ENCODE results near the gene PCDH15. TPM values are rescaled to one million over a fixed set of nuclear protein-coding genes. Genes with fewer than 3 reads are reported as not detected.

PCDH15 gene
- total and polyA plus RNA-seq, 2 experiments from 2014 or later: 1.1 to 1.7 TPM

GRCh38 chr10:54284526-54285193, 516.4 kb downstream of the PCDH15 start:
- Histone ChIP-seq H2AFZ (no peak overlapping the region), H3K9me3 (ENCODE audit: low read depth) (no peaks in the 10 kb centered on the region), H4K20me1 (ENCODE audit: insufficient read depth, poor library complexity, severe bottlenecking) (no peaks in the 10 kb centered on the region), H3K36me3 (replicated peaks; ENCODE audit: insufficient read depth, low read depth) (no peaks in the 10 kb centered on the region), H3K79me2 (no peaks in the 10 kb centered on the region), H3K4me2 (no peak overlapping the region), H3K9me2 (replicated peaks; ENCODE audit: insufficient read depth) (no peaks in the 10 kb centered on the region), H3K4me1 (ENCODE audit: insufficient read depth) (no peaks in the 10 kb centered on the region), H3K27me3 (no peaks in the 10 kb centered on the region), H3K27ac (no peak overlapping the region), H3K4me3 (no peak overlapping the region)
- WGBS (ENCODE audit: low lambda C conversion rate, missing lambda C conversion rate): 90% methylated on average over 2 of the region's 2 CpGs
- DNase-seq (ENCODE audit: low spot score): no peak
- no peak for TF ChIP-seq EZH2 (IDR thresholded peaks at IDR 0.05; ENCODE audit: borderline replicate concordance)
- no peak for TF ChIP-seq EZH2phosphoT487 (IDR thresholded peaks at IDR 0.05; ENCODE audit: low read depth, severe bottlenecking, unreplicated experiment)
- TF ChIP-seq CTCF (IDR thresholded peaks at IDR 0.05; ENCODE audit: poor library complexity): no peak

DNA sequence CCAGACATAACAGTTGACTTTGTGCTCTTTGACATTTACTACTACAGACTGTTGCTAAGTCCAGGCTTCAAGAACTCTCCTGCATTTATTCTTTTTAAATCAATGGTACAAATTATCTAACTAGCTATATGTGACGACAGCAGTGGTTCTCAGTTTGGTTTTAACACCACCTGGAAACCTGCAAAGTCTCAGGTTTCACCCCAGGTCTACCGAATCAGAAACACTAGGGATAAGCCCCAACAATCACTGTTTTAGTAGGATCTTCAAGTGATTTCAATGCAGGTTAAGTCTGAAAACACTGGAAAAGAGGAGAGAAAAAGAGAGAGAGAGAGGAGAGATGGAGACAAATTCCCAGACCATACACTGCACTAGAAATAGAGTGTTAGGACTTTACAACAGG, 519.0 kb downstream of the PCDH15 start:
- no peaks in the 10 kb centered on the region for H4K20me1 ChIP-seq (ENCODE audit: insufficient read depth, poor library complexity, severe bottlenecking)
- no peaks in the 10 kb centered on the region for H3K9me3 ChIP-seq (ENCODE audit: low read depth)
- no peaks in the 10 kb centered on the region for H3K9me2 ChIP-seq (replicated peaks; ENCODE audit: insufficient read depth)
- no peaks in the 10 kb centered on the region for H3K36me3 ChIP-seq (replicated peaks; ENCODE audit: insufficient read depth, low read depth)
- TF ChIP-seq EZH2 (IDR thresholded peaks at IDR 0.05; ENCODE audit: borderline replicate concordance): no peak
- TF ChIP-seq CTCF (IDR thresholded peaks at IDR 0.05; ENCODE audit: poor library complexity): no peak
- no peak for TF ChIP-seq EZH2phosphoT487 (IDR thresholded peaks at IDR 0.05; ENCODE audit: low read depth, severe bottlenecking, unreplicated experiment)
- H2AFZ ChIP-seq: no peak overlapping the region
- no peaks in the 10 kb centered on the region for H3K27me3 ChIP-seq
- no peak overlapping the region for H3K4me2 ChIP-seq
- no peak overlapping the region for H3K27ac ChIP-seq
- no peaks in the 10 kb centered on the region for H3K4me1 ChIP-seq (ENCODE audit: insufficient read depth)
- H3K4me3 ChIP-seq: no peak overlapping the region
- no peak for DNase-seq (ENCODE audit: low spot score)
- 41% methylated on average over 2 of the region's 2 CpGs for WGBS (ENCODE audit: low lambda C conversion rate, missing lambda C conversion rate)
- no peaks in the 10 kb centered on the region for H3K79me2 ChIP-seq

GRCh38 chr10:54266395-54266794, 534.6 kb downstream of the PCDH15 start:
- no peaks in the 10 kb centered on the region for H3K9me3 ChIP-seq (ENCODE audit: low read depth)
- H3K27ac ChIP-seq: no peak overlapping the region
- no peak for TF ChIP-seq EZH2 (IDR thresholded peaks at IDR 0.05; ENCODE audit: borderline replicate concordance)
- no peak for TF ChIP-seq CTCF (IDR thresholded peaks at IDR 0.05; ENCODE audit: poor library complexity)
- TF ChIP-seq EZH2phosphoT487 (IDR thresholded peaks at IDR 0.05; ENCODE audit: low read depth, severe bottlenecking, unreplicated experiment): no peak
- no peaks in the 10 kb centered on the region for H3K36me3 ChIP-seq (replicated peaks; ENCODE audit: insufficient read depth, low read depth)
- H4K20me1 ChIP-seq (ENCODE audit: insufficient read depth, poor library complexity, severe bottlenecking): no peaks in the 10 kb centered on the region
- H3K4me2 ChIP-seq: no peak overlapping the region
- H3K4me3 ChIP-seq: no peak overlapping the region
- H3K4me1 ChIP-seq (ENCODE audit: insufficient read depth): no peaks in the 10 kb centered on the region
- WGBS (ENCODE audit: low lambda C conversion rate, missing lambda C conversion rate): 76% methylated on average over 1 of the region's 1 CpG
- H3K27me3 ChIP-seq: no peaks in the 10 kb centered on the region
- H3K9me2 ChIP-seq (replicated peaks; ENCODE audit: insufficient read depth): no peaks in the 10 kb centered on the region
- H3K79me2 ChIP-seq: no peaks in the 10 kb centered on the region
- no peak overlapping the region for H2AFZ ChIP-seq
- DNase-seq (ENCODE audit: low spot score): no peak
